ENCODE measurements around the gene COA6. TPM values are rescaled to one million over a fixed set of nuclear protein-coding genes. Genes with fewer than 3 reads are reported as not detected.

COA6 gene
- total and polyA plus RNA-seq, 4 donors, result 5.3 to 37.0 (median 18.6) TPM

GRCh38 chr1:234431255-234431654 is 58.0 kb downstream of the COA6 start:
- no peaks in the 10 kb centered on the region for H3K27me3 ChIP-seq (ENCODE audit: control insufficient read depth in 4 of 4, insufficient read depth in 4 of 4, low read length in 3 of 4)
- no peak for DNase-seq (ENCODE audit: low spot score)
- TF ChIP-seq RAD21 (IDR thresholded peaks at IDR 0.05) (no peak), RXRA (IDR thresholded peaks at IDR 0.05) (no peak), FOXA2 (IDR thresholded peaks at IDR 0.05) (no peak), SP1 (IDR thresholded peaks at IDR 0.05) (no peak), TAF1 (conservative IDR thresholded peaks at IDR 0.05) (no peak), HNF4A (conservative IDR thresholded peaks at IDR 0.05) (no peak)
- TF ChIP-seq, protein P1, sequence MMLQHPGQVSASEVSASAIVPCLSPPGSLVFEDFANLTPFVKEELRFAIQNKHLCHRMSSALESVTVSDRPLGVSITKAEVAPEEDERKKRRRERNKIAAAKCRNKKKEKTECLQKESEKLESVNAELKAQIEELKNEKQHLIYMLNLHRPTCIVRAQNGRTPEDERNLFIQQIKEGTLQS (IDR thresholded peaks at IDR 0.05), result no peak
- no peak overlapping the region for H3K9ac ChIP-seq (ENCODE audit: low read depth in 1 of 2, low read length in 2 of 2)
- no peak overlapping the region for H3K4me3 ChIP-seq (ENCODE audit: low read depth in 1 of 3, low read length in 3 of 3)
- no peaks in the 10 kb centered on the region for H3K4me1 ChIP-seq (ENCODE audit: control insufficient read depth in 4 of 4, insufficient read depth in 4 of 4, low read length in 3 of 4)
- WGBS, result 90% methylated on average over 4 of the region's 4 CpGs
- no peak overlapping the region for H3K27ac ChIP-seq (ENCODE audit: low read depth in 1 of 2, low read length in 2 of 2)
- no peaks in the 10 kb centered on the region for H3K9me3 ChIP-seq (ENCODE audit: control insufficient read depth in 4 of 4, low read length in 3 of 4)
- peaks cover 4 to 28% (median 12%) of the 10 kb centered on the region in 4 donors for H3K36me3 ChIP-seq (ENCODE audit: control insufficient read depth in 4 of 4, insufficient read depth in 3 of 4, low read depth in 1 of 4, low read length in 3 of 4)

- Histone ChIP-seq H3K9ac (ENCODE audit: low read depth in 1 of 2, low read length in 2 of 2) (no peak overlapping the region), H3K27ac (ENCODE audit: low read depth in 1 of 2, low read length in 2 of 2) (no peak overlapping the region), H3K27me3 (ENCODE audit: control insufficient read depth in 4 of 4, insufficient read depth in 4 of 4, low read length in 3 of 4) (no peaks in the 10 kb centered on the region), H3K4me3 (ENCODE audit: low read depth in 1 of 3, low read length in 3 of 3) (no peak overlapping the region), H3K9me3 (ENCODE audit: control insufficient read depth in 4 of 4, low read length in 3 of 4) (no peaks in the 10 kb centered on the region), H3K36me3 (ENCODE audit: control insufficient read depth in 4 of 4, insufficient read depth in 3 of 4, low read depth in 1 of 4, low read length in 3 of 4) (peaks cover 4 to 19% (median 10%) of the 10 kb centered on the region in 4 donors), H3K4me1 (ENCODE audit: control insufficient read depth in 4 of 4, insufficient read depth in 4 of 4, low read length in 3 of 4) (no peaks in the 10 kb centered on the region)
- no peak for DNase-seq (ENCODE audit: low spot score)
- TF ChIP-seq NR2F2 (IDR thresholded peaks at IDR 0.05) (no peak), GABPA (IDR thresholded peaks at IDR 0.05 in 1 of 2, conservative IDR thresholded peaks at IDR 0.05 in 1 of 2) (no peak), HNF4A (conservative IDR thresholded peaks at IDR 0.05) (no peak), TAF1 (conservative IDR thresholded peaks at IDR 0.05) (no peak), JUND (IDR thresholded peaks at IDR 0.05) (no peak), ZBTB33 (IDR thresholded peaks at IDR 0.05) (no peak), RXRA (IDR thresholded peaks at IDR 0.05) (no peak), FOXA2 (IDR thresholded peaks at IDR 0.05) (no peak), EGR1 (IDR thresholded peaks at IDR 0.05; ENCODE audit: low read depth in 2 of 2) (no peak), RAD21 (IDR thresholded peaks at IDR 0.05) (no peak), SP1 (IDR thresholded peaks at IDR 0.05) (no peak), FOXA1 (IDR thresholded peaks at IDR 0.05) (no peak), YY1 (IDR thresholded peaks at IDR 0.05) (no peak)
- TF ChIP-seq, protein P2, sequence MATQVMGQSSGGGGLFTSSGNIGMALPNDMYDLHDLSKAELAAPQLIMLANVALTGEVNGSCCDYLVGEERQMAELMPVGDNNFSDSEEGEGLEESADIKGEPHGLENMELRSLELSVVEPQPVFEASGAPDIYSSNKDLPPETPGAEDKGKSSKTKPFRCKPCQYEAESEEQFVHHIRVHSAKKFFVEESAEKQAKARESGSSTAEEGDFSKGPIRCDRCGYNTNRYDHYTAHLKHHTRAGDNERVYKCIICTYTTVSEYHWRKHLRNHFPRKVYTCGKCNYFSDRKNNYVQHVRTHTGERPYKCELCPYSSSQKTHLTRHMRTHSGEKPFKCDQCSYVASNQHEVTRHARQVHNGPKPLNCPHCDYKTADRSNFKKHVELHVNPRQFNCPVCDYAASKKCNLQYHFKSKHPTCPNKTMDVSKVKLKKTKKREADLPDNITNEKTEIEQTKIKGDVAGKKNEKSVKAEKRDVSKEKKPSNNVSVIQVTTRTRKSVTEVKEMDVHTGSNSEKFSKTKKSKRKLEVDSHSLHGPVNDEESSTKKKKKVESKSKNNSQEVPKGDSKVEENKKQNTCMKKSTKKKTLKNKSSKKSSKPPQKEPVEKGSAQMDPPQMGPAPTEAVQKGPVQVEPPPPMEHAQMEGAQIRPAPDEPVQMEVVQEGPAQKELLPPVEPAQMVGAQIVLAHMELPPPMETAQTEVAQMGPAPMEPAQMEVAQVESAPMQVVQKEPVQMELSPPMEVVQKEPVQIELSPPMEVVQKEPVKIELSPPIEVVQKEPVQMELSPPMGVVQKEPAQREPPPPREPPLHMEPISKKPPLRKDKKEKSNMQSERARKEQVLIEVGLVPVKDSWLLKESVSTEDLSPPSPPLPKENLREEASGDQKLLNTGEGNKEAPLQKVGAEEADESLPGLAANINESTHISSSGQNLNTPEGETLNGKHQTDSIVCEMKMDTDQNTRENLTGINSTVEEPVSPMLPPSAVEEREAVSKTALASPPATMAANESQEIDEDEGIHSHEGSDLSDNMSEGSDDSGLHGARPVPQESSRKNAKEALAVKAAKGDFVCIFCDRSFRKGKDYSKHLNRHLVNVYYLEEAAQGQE (IDR thresholded peaks at IDR 0.05), result no peak
- TF ChIP-seq, protein P1 (IDR thresholded peaks at IDR 0.05), result no peak
- TF ChIP-seq, protein P3, sequence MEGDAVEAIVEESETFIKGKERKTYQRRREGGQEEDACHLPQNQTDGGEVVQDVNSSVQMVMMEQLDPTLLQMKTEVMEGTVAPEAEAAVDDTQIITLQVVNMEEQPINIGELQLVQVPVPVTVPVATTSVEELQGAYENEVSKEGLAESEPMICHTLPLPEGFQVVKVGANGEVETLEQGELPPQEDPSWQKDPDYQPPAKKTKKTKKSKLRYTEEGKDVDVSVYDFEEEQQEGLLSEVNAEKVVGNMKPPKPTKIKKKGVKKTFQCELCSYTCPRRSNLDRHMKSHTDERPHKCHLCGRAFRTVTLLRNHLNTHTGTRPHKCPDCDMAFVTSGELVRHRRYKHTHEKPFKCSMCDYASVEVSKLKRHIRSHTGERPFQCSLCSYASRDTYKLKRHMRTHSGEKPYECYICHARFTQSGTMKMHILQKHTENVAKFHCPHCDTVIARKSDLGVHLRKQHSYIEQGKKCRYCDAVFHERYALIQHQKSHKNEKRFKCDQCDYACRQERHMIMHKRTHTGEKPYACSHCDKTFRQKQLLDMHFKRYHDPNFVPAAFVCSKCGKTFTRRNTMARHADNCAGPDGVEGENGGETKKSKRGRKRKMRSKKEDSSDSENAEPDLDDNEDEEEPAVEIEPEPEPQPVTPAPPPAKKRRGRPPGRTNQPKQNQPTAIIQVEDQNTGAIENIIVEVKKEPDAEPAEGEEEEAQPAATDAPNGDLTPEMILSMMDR (IDR thresholded peaks at IDR 0.05; ENCODE audit: low read depth, low read length, missing input control), result no peak
- TF ChIP-seq, protein P4, sequence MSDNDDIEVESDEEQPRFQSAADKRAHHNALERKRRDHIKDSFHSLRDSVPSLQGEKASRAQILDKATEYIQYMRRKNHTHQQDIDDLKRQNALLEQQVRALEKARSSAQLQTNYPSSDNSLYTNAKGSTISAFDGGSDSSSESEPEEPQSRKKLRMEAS (IDR thresholded peaks at IDR 0.05), result no peak
- 93% methylated on average over 1 of the region's 1 CpG for WGBS
Measured at GRCh38 chr1:234433563-234434285, 60.5 kb downstream of the COA6 start.

All from liver (tissue), 9 donors.